GM21825 (cell line): ENCODE data around the gene JAZF1.

Experiments used
- ATAC-seq: cut with Tn5 transposase; IDR thresholded peaks from one replicate; pipeline ENCODE4 v1.9.1; 2021; ENCODE audit warnings: mild to moderate bottlenecking, moderate library complexity; ENCODE audit not compliant: unreplicated experiment

Gene JAZF1

DNA sequence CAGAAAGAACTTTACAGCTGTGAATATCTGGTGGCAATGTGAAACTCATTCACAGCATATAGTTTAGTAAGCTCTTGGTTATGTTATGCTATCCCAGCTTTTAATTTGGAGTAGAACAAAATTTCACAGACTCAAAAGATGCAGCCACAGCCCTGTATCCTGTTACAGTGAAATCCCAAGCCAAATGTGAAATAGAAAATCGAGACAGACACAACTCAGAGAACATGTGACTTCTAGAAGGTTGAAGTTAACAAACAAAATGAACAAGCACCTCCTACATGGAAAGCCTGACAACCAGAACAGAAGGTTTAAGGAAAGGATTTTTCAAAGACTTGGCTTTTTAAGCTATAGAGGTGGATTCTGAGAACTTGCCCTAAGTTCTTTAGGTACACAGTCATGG lies 39.6 kb downstream of the JAZF1 start:
- no peak for ATAC-seq

DNA sequence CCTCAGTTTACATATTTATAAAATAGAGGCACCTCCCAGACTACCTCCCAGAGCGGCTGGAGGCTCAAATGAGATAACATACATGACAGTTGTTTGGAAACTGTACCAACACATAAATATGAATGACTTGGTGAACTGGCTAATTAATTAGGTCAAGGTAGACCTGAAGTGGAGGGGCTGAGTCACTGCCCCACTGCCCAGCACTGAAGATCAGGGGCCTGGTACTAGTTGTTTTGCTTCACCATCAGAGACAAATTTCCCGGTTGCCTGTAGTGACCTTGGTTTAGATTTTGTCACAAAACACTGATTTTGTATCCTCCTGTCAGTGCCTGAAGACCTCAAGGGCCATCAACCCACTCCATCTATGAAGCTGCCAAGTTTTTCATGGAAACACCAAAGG lies 41.8 kb downstream of the JAZF1 start:
- ATAC-seq: no peak

DNA sequence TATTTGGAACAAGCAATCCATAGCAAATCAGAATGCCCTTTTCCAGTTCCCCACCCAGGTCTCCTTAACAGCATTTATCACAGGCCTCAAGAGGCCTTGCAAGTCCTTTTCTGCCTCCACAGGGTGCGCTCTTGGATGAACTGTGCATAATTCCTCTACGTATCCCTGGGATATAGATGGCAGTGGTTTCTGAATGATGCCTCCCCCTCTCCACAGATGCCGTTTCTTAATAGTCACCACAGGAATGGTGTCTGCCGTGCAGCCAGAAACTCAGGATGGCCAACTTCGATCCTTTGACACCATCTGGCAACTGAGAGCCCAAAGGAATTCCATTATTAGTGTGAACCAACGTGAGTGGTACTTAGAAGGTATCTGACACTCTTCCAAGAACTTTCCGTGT lies 43.1 kb downstream of the JAZF1 start:
- no peak for ATAC-seq

DNA sequence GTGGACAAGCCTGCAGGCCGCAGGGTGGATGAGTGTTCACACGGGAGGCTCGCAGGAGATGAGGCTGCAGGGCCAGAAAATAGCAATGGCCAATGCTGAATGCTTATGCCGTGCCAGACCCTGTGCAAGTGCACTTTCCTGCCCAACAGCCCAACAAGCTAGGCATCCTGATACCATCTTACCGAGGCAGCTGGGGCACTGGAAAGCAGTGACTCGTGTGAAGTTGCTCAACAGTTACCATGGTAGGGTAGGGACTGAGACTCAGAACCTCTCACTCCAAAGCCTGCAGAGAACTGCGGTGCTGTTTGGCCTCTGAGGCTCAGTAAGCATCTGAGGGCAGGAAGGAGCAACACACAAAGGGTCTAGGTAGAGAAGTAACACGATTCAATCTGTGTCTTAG lies 43.7 kb downstream of the JAZF1 start:
- ATAC-seq: no peak

DNA sequence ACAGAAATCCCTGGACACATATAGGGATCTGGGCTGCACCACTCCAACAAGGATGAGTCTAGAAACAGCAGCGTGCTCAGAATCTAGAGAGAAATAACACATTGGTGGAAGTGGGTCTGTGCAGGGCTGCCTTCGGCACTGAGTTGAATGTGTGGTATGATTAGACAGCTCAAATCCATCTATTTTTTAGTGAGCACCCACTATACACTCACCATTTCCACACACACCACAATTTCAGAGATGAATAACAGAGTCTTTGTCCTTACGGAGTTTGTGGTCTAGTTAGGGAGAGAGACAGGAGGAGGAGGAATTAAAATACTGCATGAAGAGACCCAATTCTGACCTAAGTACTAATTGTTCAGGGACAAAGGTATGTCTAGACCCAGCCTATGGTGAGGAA lies 44.2 kb downstream of the JAZF1 start:
- no peak for ATAC-seq

DNA sequence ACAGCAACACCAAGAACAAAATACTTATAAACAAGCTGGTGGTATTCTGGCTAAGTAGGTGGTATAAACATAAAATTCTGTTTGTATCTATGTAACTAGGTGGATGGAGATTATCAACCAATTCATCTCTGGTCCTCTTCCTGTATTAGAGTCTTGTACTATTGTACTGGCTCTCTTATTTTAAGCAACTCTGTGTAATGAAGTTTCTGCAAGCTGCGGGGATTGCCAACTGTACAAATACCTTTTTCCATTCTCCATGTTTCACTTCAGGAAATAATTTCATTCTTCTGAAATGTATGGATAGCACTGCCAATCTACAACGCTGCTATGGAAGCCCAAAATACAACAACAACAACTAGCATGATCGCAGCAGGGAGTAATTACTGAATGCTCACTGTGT lies 44.8 kb downstream of the JAZF1 start:
- no peak for ATAC-seq

DNA sequence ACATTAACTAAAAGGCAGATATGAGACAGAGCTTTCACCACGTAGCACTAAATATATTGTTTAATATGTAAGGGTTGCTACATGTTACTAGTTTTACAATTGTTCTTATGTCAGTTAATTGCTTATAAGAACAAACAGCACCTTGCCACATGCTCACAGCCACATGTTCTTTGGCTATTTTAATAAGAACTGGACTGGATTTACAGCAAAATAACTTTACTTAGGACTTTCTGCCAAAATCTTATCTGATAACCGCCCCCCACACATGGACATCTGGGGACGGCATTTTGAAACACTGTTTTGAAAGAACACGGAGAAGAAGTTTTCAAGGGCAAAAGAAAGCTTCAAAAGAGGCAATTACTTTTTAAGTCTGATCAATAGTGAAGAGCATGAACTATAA lies 45.3 kb downstream of the JAZF1 start:
- ATAC-seq: no peak

DNA sequence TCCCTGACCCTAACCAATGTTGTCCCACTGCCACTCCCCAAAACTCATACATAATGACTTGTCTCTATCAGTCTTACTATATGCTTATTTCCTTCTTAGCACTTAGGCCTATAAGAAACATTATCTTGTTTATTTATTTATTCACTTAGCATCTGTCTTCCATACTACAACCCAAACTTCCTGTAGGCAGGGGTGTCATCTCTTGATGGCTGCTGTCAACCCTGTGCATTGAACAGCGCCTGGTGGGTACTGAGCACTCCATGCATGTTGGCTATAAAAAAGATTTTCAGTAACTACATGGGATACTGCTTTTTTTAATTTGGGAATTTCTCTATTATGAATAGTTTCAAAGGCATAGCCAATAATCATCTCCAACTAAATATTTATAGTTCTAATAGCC lies 46.7 kb downstream of the JAZF1 start:
- ATAC-seq: no peak

DNA sequence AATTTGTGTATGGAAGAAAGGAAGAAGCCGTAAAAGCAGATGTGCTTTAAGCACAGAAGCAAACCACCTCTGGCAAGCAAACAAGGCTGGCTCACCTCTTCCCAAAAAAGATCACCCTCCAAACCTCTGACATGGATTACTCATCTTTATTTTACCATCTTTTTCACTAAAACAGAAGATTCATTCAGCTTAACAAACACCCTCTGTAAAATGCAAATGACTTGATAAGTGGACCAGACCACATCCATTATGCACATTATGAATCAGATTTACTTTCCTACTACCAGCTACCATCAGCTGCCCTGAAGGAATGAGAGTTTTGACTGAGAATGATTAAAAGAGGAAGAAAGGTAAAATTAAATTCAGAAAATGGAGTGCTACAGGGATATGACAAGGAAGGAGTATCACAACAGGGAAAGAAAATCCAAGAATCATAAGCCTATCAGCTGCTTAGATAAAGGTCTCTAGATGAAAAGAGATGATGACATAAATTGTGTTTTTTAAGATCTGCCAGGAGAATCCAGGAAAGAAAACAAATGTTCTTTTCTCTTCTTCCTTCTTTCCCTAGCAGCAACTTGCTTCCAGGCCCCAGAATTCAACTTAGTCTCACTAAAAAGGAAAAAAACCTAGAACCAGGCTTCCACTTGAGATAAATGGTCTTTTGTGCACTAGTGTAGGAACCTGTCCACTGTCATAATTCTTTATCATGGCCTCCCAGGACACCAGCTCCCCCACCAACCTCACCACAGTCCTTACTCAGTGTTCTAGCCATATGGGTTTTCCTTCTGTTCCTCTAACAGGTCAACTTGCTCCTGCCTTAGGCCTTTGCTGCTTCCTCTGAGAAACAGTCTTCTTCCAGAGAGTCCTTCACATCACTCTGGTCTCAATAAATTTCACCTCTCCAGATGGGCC lies 47.4 kb downstream of the JAZF1 start:
- no peak for ATAC-seq

DNA sequence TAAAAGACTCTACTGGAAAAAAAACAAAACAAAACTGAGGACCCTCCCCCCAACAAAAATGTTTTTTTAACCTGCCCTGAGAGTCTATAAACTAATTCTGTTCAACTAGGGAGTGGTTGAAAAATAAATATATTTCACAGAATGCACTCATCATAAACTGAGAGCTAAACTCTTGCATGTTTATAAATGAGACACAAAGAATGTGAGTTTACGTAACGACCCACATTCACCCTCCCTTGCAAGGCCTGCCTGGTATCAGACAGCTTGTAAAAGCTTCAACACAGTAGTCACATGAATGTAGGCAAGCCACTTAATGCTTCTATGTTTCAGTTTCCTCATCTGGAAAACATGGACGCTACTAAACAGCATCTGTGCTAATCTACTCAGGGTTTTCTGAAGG lies 50.3 kb downstream of the JAZF1 start:
- ATAC-seq: no peak

DNA sequence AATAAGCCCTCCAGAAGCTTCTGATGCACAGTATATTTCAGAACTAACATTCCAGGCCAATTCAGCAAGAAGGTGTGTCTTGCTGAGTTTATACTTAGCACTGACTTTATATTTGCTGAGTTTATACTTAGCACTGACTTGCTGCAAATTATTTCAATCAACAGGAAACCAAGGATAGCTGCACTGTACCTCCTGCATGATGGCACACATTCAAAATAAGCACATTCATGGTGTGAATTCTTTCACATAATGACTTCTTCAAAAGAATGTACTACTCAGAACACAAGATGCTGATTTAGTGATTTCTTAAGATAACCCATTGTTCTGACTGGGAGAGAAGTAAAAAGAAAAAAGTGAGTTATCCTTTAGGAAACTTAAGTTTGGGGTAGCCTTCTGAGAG lies 52.0 kb downstream of the JAZF1 start:
- ATAC-seq: no peak

DNA sequence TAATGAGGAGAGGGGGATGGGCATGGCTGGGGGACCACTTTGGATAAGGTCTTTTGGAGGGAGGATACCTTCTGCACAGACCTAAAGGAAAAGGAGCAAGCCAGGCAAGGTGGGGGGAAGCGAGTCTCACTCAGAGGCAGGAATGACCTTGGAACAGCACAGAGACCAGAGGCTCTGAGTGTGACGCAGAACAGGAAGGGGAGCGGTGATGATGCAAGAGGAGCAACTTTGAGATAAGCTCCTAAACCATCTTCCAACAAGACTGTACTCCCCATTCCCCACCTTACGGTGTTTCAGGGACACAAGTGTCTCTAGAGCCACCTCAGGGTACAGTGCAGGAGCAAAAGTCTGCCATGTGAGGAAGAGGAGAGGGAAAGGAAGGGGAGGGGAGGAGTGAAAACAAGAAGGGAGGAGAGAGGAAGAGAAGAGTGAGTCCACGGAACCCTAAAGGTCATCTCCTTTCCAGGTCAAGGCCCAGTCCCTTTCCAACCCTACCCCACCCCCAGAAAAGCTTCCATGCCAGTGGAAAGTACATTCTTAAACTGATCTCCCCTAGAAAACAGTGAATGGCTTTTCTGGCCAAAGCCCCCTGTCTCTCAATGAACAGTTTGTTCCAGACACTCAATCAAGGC lies 54.1 kb downstream of the JAZF1 start:
- no peak for ATAC-seq

DNA sequence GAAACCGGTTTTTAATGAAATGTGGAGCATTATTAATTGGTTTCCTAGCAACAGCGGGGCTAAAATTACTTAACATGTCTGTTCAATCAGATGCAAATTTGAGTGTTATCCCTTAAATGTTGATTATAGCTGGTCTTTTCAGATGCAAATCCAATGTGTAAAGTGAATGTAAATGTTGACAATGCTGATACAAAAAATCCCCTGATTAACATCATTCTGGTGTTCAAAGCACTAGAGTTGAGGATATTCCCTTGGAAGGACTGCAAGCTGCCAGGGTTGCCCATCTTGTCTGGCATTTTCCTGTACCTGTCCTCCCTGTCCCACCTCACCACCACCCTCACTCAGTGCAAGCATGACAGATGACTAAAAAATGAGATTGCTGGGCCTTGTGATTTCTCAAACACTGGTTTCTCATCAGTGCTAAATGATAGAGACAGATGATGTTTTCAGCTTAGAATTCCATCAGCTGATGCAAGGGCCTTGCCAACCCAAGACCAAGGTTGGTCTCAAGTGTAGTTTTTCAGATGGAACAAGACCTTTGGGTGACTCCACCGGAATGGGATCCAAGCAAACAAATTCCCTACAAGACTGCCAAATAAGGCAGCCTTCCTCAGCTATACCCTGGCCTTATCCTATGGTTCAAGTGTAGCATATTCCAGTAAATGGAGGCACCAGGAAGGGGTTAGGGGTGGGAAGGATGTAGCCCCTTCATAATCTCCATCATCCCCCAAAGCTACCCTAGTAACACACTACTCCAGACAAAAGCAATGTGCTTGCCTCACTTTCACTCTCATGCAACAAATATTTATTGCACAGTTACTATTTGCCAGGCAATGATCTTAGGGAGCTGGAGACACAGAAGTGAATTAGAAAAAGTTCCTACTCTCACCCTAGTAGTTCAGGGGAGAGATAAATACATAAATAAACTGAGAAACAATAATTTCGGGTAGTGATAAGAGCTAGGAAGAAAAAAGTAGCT lies 54.9 kb downstream of the JAZF1 start:
- ATAC-seq: no peak

DNA sequence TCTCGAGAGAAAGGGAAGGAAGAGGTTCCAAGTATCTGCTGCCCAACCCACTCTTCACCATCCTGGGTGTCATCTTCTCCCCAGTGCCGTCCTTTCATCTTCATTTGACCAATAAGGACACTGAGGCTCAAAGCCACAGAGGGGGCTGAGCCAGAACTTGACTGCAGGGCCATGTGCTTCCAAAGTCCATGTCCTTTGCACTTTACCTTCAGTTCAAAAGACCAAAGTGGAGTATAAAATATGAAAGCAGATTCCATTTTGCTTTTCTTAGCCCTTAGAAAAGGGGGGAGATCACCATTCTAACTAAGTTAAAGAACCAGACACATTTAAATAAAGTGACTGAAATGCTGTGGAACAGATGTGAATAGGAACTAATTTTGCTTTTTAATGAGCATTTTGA lies 56.2 kb downstream of the JAZF1 start:
- no peak for ATAC-seq

DNA sequence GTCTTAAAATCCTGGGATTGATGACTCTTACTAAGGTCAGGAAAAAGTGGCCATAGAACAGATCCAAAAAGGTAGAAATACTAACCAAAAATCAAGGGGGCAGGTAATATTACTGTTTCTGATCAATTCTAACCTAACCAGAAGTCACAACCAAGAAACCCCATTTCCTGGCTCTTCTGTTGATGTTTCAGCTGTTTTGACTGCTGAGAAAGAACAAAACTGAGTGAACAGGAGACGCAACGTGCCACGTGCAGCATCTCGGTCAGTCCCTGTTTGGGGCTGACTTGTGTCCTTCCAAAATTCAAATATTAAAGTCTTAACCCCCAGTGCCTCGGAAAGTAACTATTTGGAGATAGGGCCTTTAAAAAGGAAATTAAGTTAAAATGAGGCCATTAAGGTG lies 56.8 kb downstream of the JAZF1 start:
- ATAC-seq: no peak

DNA sequence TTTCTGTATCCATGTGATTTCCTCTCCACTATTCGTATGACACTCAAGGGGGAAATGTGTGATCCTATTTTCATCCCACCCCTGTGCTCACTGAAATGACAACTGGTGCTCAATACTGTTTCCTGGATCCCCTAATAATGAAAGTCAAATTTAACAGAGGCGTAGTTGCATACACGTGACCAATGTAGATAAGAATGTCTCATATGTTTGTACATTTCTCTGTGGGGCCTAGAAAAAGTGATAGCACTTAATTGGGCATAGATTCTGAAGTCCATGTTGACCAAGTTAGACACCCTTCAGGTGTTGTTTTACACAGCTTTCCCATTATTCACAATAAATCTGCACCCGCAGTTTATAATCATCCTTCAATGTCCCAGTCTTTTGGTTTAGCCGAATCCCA lies 59.1 kb downstream of the JAZF1 start:
- no peak for ATAC-seq

DNA sequence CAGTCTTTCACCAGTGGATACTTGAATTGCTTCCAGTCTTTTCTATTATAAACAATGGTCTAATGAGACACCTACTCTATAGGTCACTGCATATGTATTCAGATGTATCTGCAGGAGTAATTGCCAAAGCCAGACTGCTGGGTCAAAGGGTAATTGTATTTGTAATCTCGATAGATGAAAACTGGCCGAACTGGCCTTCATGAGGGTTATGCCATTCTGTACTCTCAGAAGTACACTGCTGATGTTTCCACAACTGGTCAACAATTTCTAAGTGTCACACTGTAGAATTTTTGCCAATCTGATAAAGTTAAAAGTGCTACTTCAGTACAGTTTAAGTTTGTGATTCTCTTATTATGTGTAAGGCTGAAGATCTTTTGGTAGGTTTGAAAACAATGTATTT lies 64.6 kb downstream of the JAZF1 start:
- ATAC-seq: no peak

DNA sequence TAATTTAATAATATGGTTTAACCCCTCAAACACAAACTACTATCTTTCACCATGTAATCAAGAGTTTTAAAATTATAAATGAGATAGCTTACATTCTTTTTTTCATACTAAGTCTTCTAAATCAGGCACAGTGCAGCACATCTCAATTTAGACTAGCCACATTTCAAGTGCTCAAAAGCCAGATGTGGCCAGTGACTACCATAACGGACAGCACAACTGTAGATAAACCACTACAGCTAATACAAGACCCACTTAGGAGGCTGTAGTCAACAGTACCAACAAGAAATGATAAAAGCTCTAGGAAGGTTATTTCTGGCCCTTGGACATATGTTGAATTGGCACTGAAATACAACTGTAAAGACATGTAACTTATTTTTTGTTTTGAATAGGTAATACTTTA lies 65.3 kb downstream of the JAZF1 start:
- no peak for ATAC-seq

DNA sequence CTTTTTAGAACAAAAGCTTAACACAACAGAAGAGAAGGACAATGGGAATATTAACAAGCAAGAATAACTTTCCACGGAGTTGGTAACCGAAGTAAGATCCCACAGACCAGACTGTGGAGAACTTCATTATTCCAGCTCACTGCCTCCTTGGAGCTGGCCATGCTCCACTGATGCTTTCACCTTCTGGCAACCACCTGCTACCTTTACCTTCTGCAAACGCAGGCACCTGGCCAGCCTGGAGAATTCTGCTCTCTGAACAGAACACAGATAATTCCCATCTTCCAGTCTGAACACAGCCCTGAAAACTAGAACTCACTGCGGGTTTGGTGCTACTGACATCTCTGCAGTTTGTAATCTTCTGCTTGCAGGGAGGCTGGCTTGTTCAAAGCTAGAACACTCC lies 66.5 kb downstream of the JAZF1 start:
- ATAC-seq: no peak

DNA sequence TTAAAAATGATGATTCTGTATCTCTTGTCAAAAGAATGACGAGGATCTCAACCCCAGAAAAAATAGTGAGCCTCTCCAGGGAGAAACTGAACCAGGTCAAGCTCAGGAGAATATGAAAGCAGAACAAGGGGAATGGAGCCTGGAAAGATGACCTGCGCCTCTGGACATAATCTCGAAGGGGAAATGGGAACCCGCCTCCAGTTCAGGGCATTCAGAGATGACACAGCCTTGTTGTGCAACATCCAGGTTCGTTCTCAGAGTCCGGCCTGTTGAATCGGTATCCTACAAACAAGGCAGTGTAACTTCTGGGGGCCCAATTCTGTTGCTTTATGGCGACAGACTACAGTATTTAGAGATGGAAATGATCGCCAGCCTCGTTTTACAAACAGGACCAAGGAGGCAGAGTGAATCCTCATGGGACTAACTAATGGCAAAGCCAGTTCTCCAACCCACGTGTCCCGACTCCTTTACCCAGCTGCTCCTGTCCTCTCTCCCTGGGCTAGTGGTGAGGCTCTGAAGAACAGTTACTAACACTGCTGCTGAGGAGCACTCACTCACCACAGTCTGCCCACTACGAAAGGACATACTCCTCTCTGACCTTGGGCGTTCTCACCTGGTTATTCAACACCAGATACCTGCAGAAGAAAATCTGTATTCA lies 67.6 kb downstream of the JAZF1 start:
- no peak for ATAC-seq

DNA sequence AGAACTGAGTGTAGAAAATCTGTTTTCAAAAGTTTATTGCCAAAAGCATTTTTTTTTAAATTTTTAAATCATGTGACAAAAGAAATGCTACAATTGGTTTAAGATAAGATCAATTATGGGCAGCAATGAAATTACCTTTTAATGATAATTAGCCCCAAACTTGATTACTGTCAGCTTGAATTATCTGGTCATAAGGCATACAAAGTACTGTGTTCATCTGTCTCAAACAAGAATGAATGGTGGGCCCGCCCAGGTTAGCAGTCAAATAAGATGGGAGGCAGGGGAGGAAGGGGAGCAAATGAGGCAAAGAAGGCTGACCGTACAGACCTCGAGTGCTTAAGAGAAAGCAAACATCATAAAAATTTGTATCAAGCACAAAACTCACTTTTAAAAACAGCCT lies 68.1 kb downstream of the JAZF1 start:
- no peak for ATAC-seq
